Measurements from ENCODE around the gene BRIP1.

- TF ChIP-seq CTCF (IDR thresholded peaks at IDR 0.05): no peak
- no peak for TF ChIP-seq POLR2AphosphoS5 (IDR thresholded peaks at IDR 0.05; ENCODE audit: low read depth, low read length)
- TF ChIP-seq SIN3A (IDR thresholded peaks at IDR 0.05; ENCODE audit: borderline replicate concordance, insufficient read depth, low read depth, low read length): no peak
- TF ChIP-seq REST (IDR thresholded peaks at IDR 0.05; ENCODE audit: insufficient read depth in 1 of 2, low read depth in 2 of 2, low read length in 1 of 2): no peak
- TF ChIP-seq TCF7L2 (IDR thresholded peaks at IDR 0.05; ENCODE audit: low read depth, low read length): no peak
Measured at GRCh38 chr17:61833536-61834193, 29.7 kb downstream of the BRIP1 start.
